NCI-H128 (cell line): ENCODE measurements around the gene GPR101.
"Not testable (repeated sequence)": the region's sequence is repeated elsewhere in the genome, so short reads cannot be mapped to it uniquely, and the experiment has no call there.

Source experiments
- DNase-seq: peaks from one replicate; lab custom pipeline; 2025; ENCODE audit not compliant: unreplicated experiment; lab: John Stamatoyannopoulos, UW

GPR101 gene

GRCh38 chrX:137028699-137029098 lies 5.1 kb downstream of the GPR101 start:
- no peak for DNase-seq

GRCh38 chrX:137025930-137026329 lies 7.9 kb downstream of the GPR101 start:
- DNase-seq: no peak

- not testable (repeated sequence) for DNase-seq
Measured at GRCh38 chrX:137000236-137000635, 33.6 kb downstream of the GPR101 start.

GRCh38 chrX:136999024-136999423 lies 34.8 kb downstream of the GPR101 start:
- no peak for DNase-seq
